Colon (tissue), 2 donors: ENCODE data around the gene NPAS1.

Experiments
- FAIRE-seq: peaks from 2 replicates; lab custom pipeline; 2012; peaks lifted over from hg19 to GRCh38; lab: Jason Lieb, UNC
- donor health status: control.
- donor health status: control.

Gene NPAS1

GRCh38 chr19:47081095-47081494 lies 61.5 kb downstream of the NPAS1 start:
- FAIRE-seq: no peak

- no peak for FAIRE-seq
Observed at GRCh38 chr19:47082493-47082892, 62.9 kb downstream of the NPAS1 start.

- FAIRE-seq: no peak
Observed at GRCh38 chr19:47084879-47085439, 65.3 kb downstream of the NPAS1 start.

GRCh38 chr19:47086280-47086679 lies 66.6 kb downstream of the NPAS1 start:
- FAIRE-seq: no peak

- FAIRE-seq: no peak
Observed at GRCh38 chr19:47089767-47090350, 70.2 kb downstream of the NPAS1 start.

GRCh38 chr19:47093254-47093653 lies 73.6 kb downstream of the NPAS1 start:
- no peak for FAIRE-seq

GRCh38 chr19:47093841-47094240 lies 74.2 kb downstream of the NPAS1 start:
- no peak for FAIRE-seq

GRCh38 chr19:47094557-47095475 lies 75.2 kb downstream of the NPAS1 start:
- FAIRE-seq: no peak
